GM13977 (cell line): ENCODE results near the gene RNF151.

Experiments used
- DNase-seq: peaks from one replicate; pipeline ENCODE4 v3.0.0; 2012; ENCODE audit warnings: low spot score
- in situ Hi-C: fragments of 300-500 bp; cut with MboI; formaldehyde crosslinking; loops from one replicate; pipeline ENCODE4 v1.12.0; 2022; ENCODE audit warnings: low sequenced_read_pairs, low pct_unique_long_range_greater_than_20kb, mixed read lengths, inconsistent platforms; ENCODE audit not compliant: unreplicated experiment
- TF ChIP-seq, protein P1 (sequence below): IDR thresholded peaks from 2 replicates; pipeline ENCODE4 v1.5.1; 2012; ENCODE audit warnings: mild to moderate bottlenecking, control low read depth; ENCODE audit not compliant: insufficient read depth; ENCODE audit errors: extremely low read depth, missing control alignments

The RNF151 gene

DNA sequence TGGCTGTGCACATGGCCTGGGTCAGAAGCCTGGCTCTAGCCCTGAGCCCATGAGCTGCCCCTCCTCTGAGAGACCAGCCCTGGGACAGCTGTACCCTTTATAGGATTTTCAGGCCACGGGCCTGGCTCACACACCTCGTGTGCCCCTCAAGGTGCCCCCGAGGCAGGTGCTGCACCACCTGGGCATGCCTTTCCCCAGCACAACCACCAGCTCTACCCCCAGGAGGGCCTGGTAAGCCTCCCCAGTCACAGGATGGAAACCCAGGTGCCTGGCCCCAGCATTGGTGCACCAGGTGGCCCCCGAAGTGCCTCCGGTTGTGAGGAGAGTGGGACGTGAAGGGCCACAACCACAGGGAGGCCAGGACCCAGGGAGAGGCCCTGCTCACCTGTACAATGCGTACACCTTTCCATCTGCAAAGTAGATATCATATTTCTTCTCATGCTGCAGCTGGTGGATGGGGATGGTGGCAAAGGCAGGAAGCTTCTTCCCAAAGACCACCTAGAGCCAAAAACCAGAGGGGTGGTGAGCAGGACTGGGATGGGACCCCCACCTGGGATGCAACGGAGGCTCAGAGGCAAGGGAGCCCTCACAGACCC is 36.7 kb downstream of the RNF151 start:
- TF ChIP-seq, protein P1, sequence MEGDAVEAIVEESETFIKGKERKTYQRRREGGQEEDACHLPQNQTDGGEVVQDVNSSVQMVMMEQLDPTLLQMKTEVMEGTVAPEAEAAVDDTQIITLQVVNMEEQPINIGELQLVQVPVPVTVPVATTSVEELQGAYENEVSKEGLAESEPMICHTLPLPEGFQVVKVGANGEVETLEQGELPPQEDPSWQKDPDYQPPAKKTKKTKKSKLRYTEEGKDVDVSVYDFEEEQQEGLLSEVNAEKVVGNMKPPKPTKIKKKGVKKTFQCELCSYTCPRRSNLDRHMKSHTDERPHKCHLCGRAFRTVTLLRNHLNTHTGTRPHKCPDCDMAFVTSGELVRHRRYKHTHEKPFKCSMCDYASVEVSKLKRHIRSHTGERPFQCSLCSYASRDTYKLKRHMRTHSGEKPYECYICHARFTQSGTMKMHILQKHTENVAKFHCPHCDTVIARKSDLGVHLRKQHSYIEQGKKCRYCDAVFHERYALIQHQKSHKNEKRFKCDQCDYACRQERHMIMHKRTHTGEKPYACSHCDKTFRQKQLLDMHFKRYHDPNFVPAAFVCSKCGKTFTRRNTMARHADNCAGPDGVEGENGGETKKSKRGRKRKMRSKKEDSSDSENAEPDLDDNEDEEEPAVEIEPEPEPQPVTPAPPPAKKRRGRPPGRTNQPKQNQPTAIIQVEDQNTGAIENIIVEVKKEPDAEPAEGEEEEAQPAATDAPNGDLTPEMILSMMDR = no peak
- no peak for DNase-seq
- in situ Hi-C loops = no loop called here

GRCh38 chr16:2003827-2004641 is 37.4 kb downstream of the RNF151 start:
- in situ Hi-C loops = no loop called here
- DNase-seq = peak; percentile 95
- TF ChIP-seq, protein P1 = peak; percentile 98

DNA sequence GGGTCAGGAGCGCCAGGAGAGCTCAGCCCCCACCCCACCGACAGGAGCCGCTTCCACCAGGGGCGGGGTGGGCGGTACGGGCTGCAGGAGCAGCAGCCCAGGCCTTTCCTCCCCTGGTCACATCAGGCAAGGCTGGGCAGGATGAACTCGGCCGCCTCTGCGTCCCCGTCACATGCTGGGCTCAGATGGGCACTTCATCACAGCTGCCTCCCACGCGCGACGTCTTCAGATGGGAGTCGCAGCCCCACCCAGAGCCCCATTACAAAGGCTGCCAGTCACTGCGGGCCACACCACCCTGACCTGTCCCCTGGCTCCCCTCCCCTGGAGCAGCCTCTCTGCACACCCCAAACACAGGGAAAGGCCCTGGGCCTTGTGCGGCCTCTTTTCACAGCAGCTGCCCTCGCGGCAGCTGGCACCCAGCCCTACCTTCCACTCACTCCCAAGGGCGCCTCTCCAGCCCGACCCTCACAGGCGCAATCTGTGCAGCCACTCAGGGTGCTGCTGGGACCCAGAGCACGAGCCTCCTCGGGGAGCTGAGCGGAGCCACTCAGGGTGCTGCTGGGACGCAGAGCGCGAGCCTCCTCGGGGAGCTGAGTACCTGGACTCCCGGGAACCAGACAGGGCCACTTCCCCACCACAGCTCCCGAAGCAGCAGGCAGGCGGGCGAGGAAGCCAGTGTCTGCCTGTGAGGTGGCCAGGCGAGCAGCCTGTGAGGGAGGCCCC is 38.3 kb downstream of the RNF151 start:
- TF ChIP-seq, protein P1 = no peak
- DNase-seq = no peak
- in situ Hi-C loops = no loop called here

- in situ Hi-C loops = no loop called here
- TF ChIP-seq, protein P1 = peak; percentile 43
- no peak for DNase-seq
Observed at GRCh38 chr16:2005646-2006045, 39.0 kb downstream of the RNF151 start.

DNA sequence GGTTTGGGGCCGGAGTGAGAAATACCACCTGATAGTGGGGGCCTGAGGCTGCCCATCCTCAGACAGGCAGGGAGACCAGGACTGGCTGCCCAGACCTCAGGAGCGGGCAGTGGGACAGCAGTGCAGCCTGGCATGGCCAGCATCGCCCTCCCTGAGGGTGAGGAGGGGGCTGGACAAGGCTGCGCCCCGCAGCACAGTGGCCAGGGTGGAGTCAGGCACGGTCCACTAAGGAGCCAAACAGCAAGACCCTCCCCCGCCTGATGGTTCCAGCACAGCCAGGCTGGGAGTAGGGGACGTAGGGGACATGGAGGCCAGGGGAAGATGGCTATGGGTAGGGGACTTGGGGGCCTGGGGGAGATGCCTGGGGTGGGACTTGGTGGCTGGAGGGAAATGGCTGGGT is 39.7 kb downstream of the RNF151 start:
- TF ChIP-seq, protein P1 = no peak
- in situ Hi-C loops = no loop called here
- DNase-seq = no peak

DNA sequence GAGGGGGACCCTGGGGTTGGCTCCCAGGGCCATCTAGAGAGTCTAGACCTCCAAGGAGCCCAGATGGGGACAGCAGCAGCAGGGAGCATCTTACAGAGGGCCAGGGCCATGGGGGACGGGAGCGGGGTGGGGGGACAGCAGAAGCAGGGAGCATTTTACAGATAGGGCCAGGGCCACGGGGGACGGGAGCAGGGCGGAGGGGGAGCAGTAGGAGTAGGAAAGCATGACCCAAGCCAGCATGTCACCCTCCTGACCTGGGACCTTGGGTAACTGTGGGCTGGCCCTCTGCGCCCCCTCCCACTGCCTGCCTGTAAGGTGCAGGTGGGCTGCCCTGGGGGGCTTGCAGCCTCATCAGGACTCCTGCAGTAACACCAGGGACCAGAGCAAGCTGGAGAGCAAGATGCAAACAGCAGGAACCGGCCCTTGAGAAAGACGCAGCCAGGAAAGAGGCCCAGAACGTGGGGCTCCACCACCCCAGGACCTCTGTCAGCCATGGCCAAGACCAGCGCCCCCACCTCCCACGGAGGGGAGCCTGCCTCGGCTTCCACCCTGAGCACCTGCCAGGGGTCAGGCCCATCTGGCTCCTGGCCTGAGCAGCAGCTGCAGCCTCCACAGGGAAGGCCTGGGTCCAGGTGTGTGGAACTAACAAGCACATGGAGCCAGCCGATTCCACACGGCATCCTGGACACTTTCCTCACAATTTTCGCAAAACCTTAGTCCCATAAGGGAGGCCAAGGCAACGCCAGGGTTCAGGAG is 40.6 kb downstream of the RNF151 start:
- TF ChIP-seq, protein P1 = no peak
- in situ Hi-C loops = no loop called here
- DNase-seq = no peak
